Esophagus squamous epithelium (tissue), 5 donors: Measurements from ENCODE around the gene PDE9A. TPM values are rescaled to one million over a fixed set of nuclear protein-coding genes. Genes with fewer than 3 reads are reported as not detected.

ENCODE experiments used
- DNase-seq: peaks from one replicate; lab custom pipeline; 2025; lab: John Stamatoyannopoulos, UW
- H3K27ac ChIP-seq, 4 donors: fragments of 200-600 bp; sonication (generic); one replicate each; pipeline ENCODE4 v1.5.1; 2016 to 2019; ENCODE audit warnings: mild to moderate bottlenecking in 1 of 4
- H3K27me3 ChIP-seq, 4 donors: fragments of 200-600 bp; sonication (generic); 1 replicate in 3 of 4; 2 replicates in 1 of 4; pipeline versions ENCODE4 v1.5.1 to v1.6.0; 2017 to 2021; ENCODE audit warnings: antibody characterized with exemption in 1 of 4
- H3K36me3 ChIP-seq, 3 donors: fragments of 200-600 bp; sonication (generic); one replicate each; pipeline ENCODE4 v1.5.1; 2016 to 2019
- H3K4me1 ChIP-seq, 3 donors: fragments of 200-600 bp; sonication (generic); one replicate each; pipeline ENCODE4 v1.5.1; 2017 to 2019
- H3K4me3 ChIP-seq, 4 donors: fragments of 200-600 bp; sonication (generic); 1 replicate in 3 of 4; 2 replicates in 1 of 4; pipeline ENCODE4 v1.5.1; 2016 to 2019; ENCODE audit warnings: mild to moderate bottlenecking in 2 of 4, moderate library complexity in 1 of 4
- H3K9me3 ChIP-seq, 3 donors: fragments of 200-600 bp; sonication (generic); one replicate each; pipeline ENCODE4 v1.5.1; 2016 to 2019
- POLR2A ChIP-seq, 4 donors: fragments of 450-650 bp; IDR thresholded peaks; one replicate each; pipeline ENCODE4 v1.6.1; 2017; ENCODE audit warnings: antibody characterized with exemption in 4 of 4, mild to moderate bottlenecking in 4 of 4, moderate library complexity in 3 of 4
- WGBS, 2 donors: methylation state at CpG; one replicate each; pipeline ENCODE4 v1.1.5; 2018; 5-methylcytosine and 5-hydroxymethylcytosine counted together
- intact Hi-C: fragments of 100-400 bp; cut with DNase I; formaldehyde crosslinking; loops from one replicate; pipeline ENCODE4 v1.15.0; 2022
- total RNA-seq, 4 donors: library from RNA; depleted of rRNA; stranded (reverse); fragments of >200 nt; gene quantifications; one replicate each; pipeline ENCODE4 v1.1.0, GENCODE V29; 2016
- TF ChIP-seq, protein P1 (sequence below), 6 experiments: fragments of 450-650 bp in 4 of 6; fragments of 200-600 bp in 2 of 6; sonication (generic) in 2 of 6; IDR thresholded peaks; one replicate each; pipeline ENCODE4 v1.5.1; 2016 to 2019; ENCODE audit warnings: antibody characterized with exemption in 6 of 6, mild to moderate bottlenecking in 4 of 6, moderate library complexity in 4 of 6
- donor health status: DM: yes; HTN: yes; CAD: no.

The PDE9A gene
- total RNA-seq, 4 donors from 2014 or later, result 0.61 to 2.9 (median 1.8) TPM

DNA sequence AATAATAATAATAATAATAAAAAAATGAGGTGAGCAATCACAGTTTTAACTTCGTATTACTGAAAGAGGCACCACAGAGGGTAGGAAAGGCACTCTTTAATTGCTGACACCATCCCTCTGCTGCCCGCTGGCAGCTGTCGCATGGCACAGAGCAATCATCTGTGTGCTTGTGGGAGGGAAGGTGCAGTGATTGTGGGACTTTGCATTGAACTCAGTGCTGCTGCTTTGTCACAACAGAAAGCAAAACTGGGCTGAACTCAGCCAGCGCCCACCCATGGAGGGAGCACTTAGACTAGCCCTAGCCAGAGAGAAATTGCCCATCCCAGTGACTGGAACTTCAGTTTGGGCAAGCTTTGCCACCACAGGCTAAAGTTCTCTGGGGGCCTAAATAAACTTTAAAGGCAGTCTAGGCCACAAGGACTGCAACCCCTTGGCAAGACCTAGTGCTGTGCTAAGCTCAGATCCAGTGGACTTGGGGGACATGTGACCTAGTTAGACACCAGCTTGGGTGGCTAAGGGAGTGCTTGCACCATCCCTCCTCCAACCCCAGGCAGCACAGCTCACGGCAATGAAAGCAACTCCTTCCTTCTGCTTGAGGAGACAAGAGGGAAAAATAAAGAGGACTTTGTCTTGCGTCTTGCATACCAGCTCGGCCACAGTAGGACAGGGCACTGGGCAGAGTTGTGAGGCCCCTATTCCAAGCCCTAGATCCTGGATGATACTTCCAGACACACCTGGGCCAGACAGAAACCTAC, 166.6 kb downstream of the PDE9A start:
- Histone ChIP-seq H3K9me3 (no peaks in the 10 kb centered on the region), H3K4me1 (no peaks in the 10 kb centered on the region), H3K27me3 (peaks cover 0 to 43% (median 2%) of the 10 kb centered on the region in 4 donors), H3K36me3 (no peaks in the 10 kb centered on the region), H3K27ac (no peak overlapping the region), H3K4me3 (no peak overlapping the region)
- WGBS, 2 donors, result 92 to 93% methylated on average over 5 to 7 of the region's 7 CpGs
- intact Hi-C loops, result loop anchor here (5.0 kb wide), 1 partner anchor 228 kb away; no protein-coding TSS in a partner anchor
- no peak for DNase-seq
- TF ChIP-seq, protein P1, sequence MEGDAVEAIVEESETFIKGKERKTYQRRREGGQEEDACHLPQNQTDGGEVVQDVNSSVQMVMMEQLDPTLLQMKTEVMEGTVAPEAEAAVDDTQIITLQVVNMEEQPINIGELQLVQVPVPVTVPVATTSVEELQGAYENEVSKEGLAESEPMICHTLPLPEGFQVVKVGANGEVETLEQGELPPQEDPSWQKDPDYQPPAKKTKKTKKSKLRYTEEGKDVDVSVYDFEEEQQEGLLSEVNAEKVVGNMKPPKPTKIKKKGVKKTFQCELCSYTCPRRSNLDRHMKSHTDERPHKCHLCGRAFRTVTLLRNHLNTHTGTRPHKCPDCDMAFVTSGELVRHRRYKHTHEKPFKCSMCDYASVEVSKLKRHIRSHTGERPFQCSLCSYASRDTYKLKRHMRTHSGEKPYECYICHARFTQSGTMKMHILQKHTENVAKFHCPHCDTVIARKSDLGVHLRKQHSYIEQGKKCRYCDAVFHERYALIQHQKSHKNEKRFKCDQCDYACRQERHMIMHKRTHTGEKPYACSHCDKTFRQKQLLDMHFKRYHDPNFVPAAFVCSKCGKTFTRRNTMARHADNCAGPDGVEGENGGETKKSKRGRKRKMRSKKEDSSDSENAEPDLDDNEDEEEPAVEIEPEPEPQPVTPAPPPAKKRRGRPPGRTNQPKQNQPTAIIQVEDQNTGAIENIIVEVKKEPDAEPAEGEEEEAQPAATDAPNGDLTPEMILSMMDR (IDR thresholded peaks at IDR 0.05), result no peak
- TF ChIP-seq POLR2A (IDR thresholded peaks at IDR 0.05), result no peak

GRCh38 chr21:42820616-42821465, 167.4 kb downstream of the PDE9A start:
- WGBS, 2 donors, result 84 to 90% methylated on average over 5 to 8 of the region's 8 CpGs
- peaks cover 0 to 47% (median 2%) of the 10 kb centered on the region in 4 donors for H3K27me3 ChIP-seq
- no peak for DNase-seq

More at GRCh38 chr21:42820616-42821465, 167.4 kb downstream of the PDE9A start:
- TF ChIP-seq, protein P1 (IDR thresholded peaks at IDR 0.05), result no peak
- TF ChIP-seq POLR2A (IDR thresholded peaks at IDR 0.05), result no peak
- no peaks in the 10 kb centered on the region for H3K9me3 ChIP-seq
- H3K4me3 ChIP-seq, result no peak overlapping the region
- no peak overlapping the region for H3K27ac ChIP-seq
- intact Hi-C loops, result no loop called here
- H3K36me3 ChIP-seq, result no peaks in the 10 kb centered on the region
- H3K4me1 ChIP-seq, result no peaks in the 10 kb centered on the region

Other genes starting within 250 kb of the PDE9A start
- gene UBASH3A, start 249.7 kb upstream of the PDE9A start, total RNA-seq, result 1 to 10 TPM in 1 of 4 donors, under 1 TPM in 3; 0.57 to 1.9 (median 0.73) TPM
- under 1 TPM in 1 of 4 donors, not detected in 3; 0.19 TPM for gene RSPH1, start 157.4 kb upstream of the PDE9A start, total RNA-seq
- 10 to 100 TPM; 10.7 to 21.1 (median 14.0) TPM for gene SLC37A1, start 139.8 kb upstream of the PDE9A start, total RNA-seq
- 10 to 100 TPM in 3 of 4 donors, 1 to 10 TPM in 1; 4.1 to 20.8 (median 17.2) TPM for gene WDR4, start 225.9 kb downstream of the PDE9A start, total RNA-seq
- 10 to 100 TPM; 32.3 to 48.4 (median 38.0) TPM for gene NDUFV3, start 239.7 kb downstream of the PDE9A start, total RNA-seq